ENCODE measurements around the gene CORIN. TPM values are rescaled to one million over a fixed set of nuclear protein-coding genes. Genes with fewer than 3 reads are reported as not detected.

The CORIN gene
- total RNA-seq, 1 experiment from 2014 or later, result 3.5 TPM

GRCh38 chr4:47696823-47697222, 141.0 kb downstream of the CORIN start:
- ChIA-PET POLR2A (no interaction called here), RAD21 (ENCODE audit: low non-redundant PET in 1 of 2, low total read pairs in 2 of 2, uncharacterized antibody in 2 of 2, unreplicated experiment in 2 of 2) (no interaction called here), CTCF (interaction anchor here (1.6 kb wide), 1 partner anchor 10 kb away, joined by 6 read pairs; no protein-coding TSS in a partner anchor)
- ATAC-seq (no peak), DNase-seq (ENCODE audit: low read depth, low spot score) (no peak)
- Histone ChIP-seq H3K36me3 (ENCODE audit: control insufficient read depth in 1 of 2, insufficient read depth in 2 of 2, low read length in 2 of 2) (no peaks in the 10 kb centered on the region), H2AFZ (ENCODE audit: low read depth, low read length, poor library complexity, severe bottlenecking) (no peak overlapping the region), H3K27me3 (ENCODE audit: insufficient read depth, low read length) (no peaks in the 10 kb centered on the region), H3K9me2 (ENCODE audit: insufficient read depth) (no peaks in the 10 kb centered on the region), H4K20me1 (ENCODE audit: insufficient read depth) (no peaks in the 10 kb centered on the region), H3K9ac (ENCODE audit: low read length) (no peak overlapping the region), H3K9me3 (ENCODE audit: control insufficient read depth in 1 of 2, insufficient read depth in 1 of 2, low read depth in 1 of 2, low read length in 2 of 2) (no peaks in the 10 kb centered on the region), H3K4me1 (ENCODE audit: control insufficient read depth in 1 of 2, insufficient read depth in 2 of 2, low read length in 2 of 2) (no peaks in the 10 kb centered on the region), H3K27ac (ENCODE audit: low read depth, low read length) (no peak overlapping the region), H3K4me3 (replicated peaks in 1 of 2; ENCODE audit: low read depth in 1 of 2, low read length in 2 of 2) (no peak overlapping the region), H3K4me2 (ENCODE audit: low read length) (no peak overlapping the region), H3K79me2 (ENCODE audit: insufficient read depth, low read length) (no peaks in the 10 kb centered on the region)
- intact Hi-C loops (cut with micrococcal nuclease), result no loop called here
- TF ChIP-seq TCF7L2 (IDR thresholded peaks at IDR 0.05; ENCODE audit: borderline replicate concordance, extremely low read depth, insufficient read depth, insufficient read length) (no peak), ZNF274 (IDR thresholded peaks at IDR 0.05; ENCODE audit: low read depth, low read length) (no peak), YY1 (IDR thresholded peaks at IDR 0.05; ENCODE audit: extremely low read depth, insufficient replicate concordance, low read depth, low read length) (no peak), POLR2A (IDR thresholded peaks at IDR 0.05; ENCODE audit: borderline replicate concordance, extremely low read depth, insufficient read depth, insufficient read length) (no peak), FOSL1 (IDR thresholded peaks at IDR 0.05; ENCODE audit: low read depth) (no peak), CBX3 (IDR thresholded peaks at IDR 0.05; ENCODE audit: low read depth) (no peak), SRF (IDR thresholded peaks at IDR 0.05; ENCODE audit: low read depth) (no peak), CTCF (IDR thresholded peaks at IDR 0.05 in 2 of 3, conservative IDR thresholded peaks at IDR 0.05 in 1 of 3; ENCODE audit: borderline replicate concordance in 1 of 3, insufficient read depth in 1 of 3, low read depth in 2 of 3, low read length in 2 of 3) (no peak), MAX (IDR thresholded peaks at IDR 0.05) (no peak), SIN3A (IDR thresholded peaks at IDR 0.05; ENCODE audit: low read depth) (no peak), ELF1 (IDR thresholded peaks at IDR 0.05; ENCODE audit: borderline replicate concordance, low read depth) (no peak), REST (IDR thresholded peaks at IDR 0.05; ENCODE audit: low read depth) (no peak), CEBPB (IDR thresholded peaks at IDR 0.05; ENCODE audit: low read depth) (no peak), JUND (IDR thresholded peaks at IDR 0.05) (no peak), EZH2 (IDR thresholded peaks at IDR 0.05) (no peak), ZFX (IDR thresholded peaks at IDR 0.05) (no peak), EZH2phosphoT487 (IDR thresholded peaks at IDR 0.05; ENCODE audit: borderline replicate concordance) (no peak), SP1 (IDR thresholded peaks at IDR 0.05; ENCODE audit: low read depth) (no peak), POLR2AphosphoS5 (IDR thresholded peaks at IDR 0.05; ENCODE audit: low read depth, low read length) (no peak)
- TF ChIP-seq, protein P1, sequence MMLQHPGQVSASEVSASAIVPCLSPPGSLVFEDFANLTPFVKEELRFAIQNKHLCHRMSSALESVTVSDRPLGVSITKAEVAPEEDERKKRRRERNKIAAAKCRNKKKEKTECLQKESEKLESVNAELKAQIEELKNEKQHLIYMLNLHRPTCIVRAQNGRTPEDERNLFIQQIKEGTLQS (IDR thresholded peaks at IDR 0.05), result no peak
- BruUV-seq (replicated peaks), result no TSS peak

Data from HCT116 (cell line).